A549 (cell line): ENCODE measurements around the gene ESYT2. TPM values are rescaled to one million over a fixed set of nuclear protein-coding genes. Genes with fewer than 3 reads are reported as not detected.

Experiments
- ATAC-seq, 2 experiments: fragments of 200-7000 bp in 1 of 2; fragments of >200 bp in 1 of 2; cut with Nextera tagmentation in 1 of 2; cut with Tn5 transposase in 1 of 2; 3 replicates each; pipeline versions ENCODE4 v1.8.0 to v1.9.1; 2018 to 2020; ENCODE audit warnings: mild to moderate bottlenecking in 1 of 2, moderate library complexity in 1 of 2
- CTCF ChIA-PET: fragments of 300-600 bp; sonication (Branson Sonifier 250); formaldehyde crosslinking; extraction: SDS; loops from one replicate; lab custom pipeline; 2021; ENCODE audit warnings: antibody characterized with exemption, inconsistent platforms; lab: Yijun Ruan, JAX
- POLR2A ChIA-PET: fragments of 350-600 bp; formaldehyde crosslinking; extraction: SDS; loops from one replicate; lab custom pipeline; 2021; ENCODE audit warnings: antibody characterized with exemption, inconsistent platforms; lab: Yijun Ruan, JAX
- DNase-seq, 2 experiments: peaks; one replicate each; pipeline versions ENCODE4 v3.0.0 to v3.0.0-alpha.2; 2011 to 2016; ENCODE audit warnings: low read depth in 1 of 2, low spot score in 1 of 2
- FAIRE-seq: peaks from 2 replicates; lab custom pipeline; 2011; peaks lifted over from hg19 to GRCh38; lab: Jason Lieb, UNC
- H3K27ac ChIP-seq, 2 experiments: fragments of >200 bp; sonication (Bioruptor Twin); formaldehyde crosslinking; 3 replicates each; pipeline ENCODE4 v1.5.1; 2016 to 2017
- H3K4me1 ChIP-seq: fragments of >200 bp; sonication (Bioruptor Twin); formaldehyde crosslinking; 3 replicates; pipeline ENCODE4 v1.6.1; 2016
- H3K4me2 ChIP-seq: fragments of >200 bp; sonication (Bioruptor Twin); formaldehyde crosslinking; 3 replicates; pipeline ENCODE4 v1.6.1; 2016
- H3K4me3 ChIP-seq: fragments of >200 bp; sonication (Bioruptor Twin); formaldehyde crosslinking; 3 replicates; pipeline ENCODE4 v1.5.1; 2016
- H3K9me3 ChIP-seq: fragments of >200 bp; sonication (Bioruptor Twin); formaldehyde crosslinking; 3 replicates; pipeline ENCODE4 v1.6.1; 2016
- BHLHE40 ChIP-seq: IDR thresholded peaks from 2 replicates; pipeline ENCODE4 v1.6.1; 2012; ENCODE audit warnings: low read depth, low read length, inconsistent platforms
- CBX2 ChIP-seq: fragments of 200-600 bp; sonication (generic); IDR thresholded peaks from 2 replicates; pipeline ENCODE4 v1.6.1; 2016; ENCODE audit warnings: low read depth, mild to moderate bottlenecking, borderline replicate concordance
- CBX8 ChIP-seq: fragments of 200-600 bp; sonication (generic); IDR thresholded peaks from 2 replicates; pipeline ENCODE4 v1.6.1; 2016
- CEBPB ChIP-seq, 2 experiments: fragments of >200 bp in 1 of 2; sonication (Bioruptor Twin) in 1 of 2; formaldehyde crosslinking in 1 of 2; IDR thresholded peaks; 2 replicates each; pipeline ENCODE4 v1.6.1; 2012 to 2016
- CHD2 ChIP-seq: fragments of 150-350 bp; IDR thresholded peaks from 2 replicates; pipeline ENCODE4 v1.6.1; 2014; ENCODE audit warnings: low read length; ENCODE audit not compliant: partially characterized antibody
- EHF ChIP-seq: fragments of 250-450 bp; sonication (Bioruptor Pico); IDR thresholded peaks from 2 replicates; pipeline ENCODE4 v1.5.0; 2020; ENCODE audit warnings: mild to moderate bottlenecking
- EP300 ChIP-seq, 2 experiments: fragments of >200 bp; sonication (Bioruptor Twin); formaldehyde crosslinking; IDR thresholded peaks; 2 replicates in 1 of 2; 3 replicates in 1 of 2; pipeline ENCODE4 v1.6.1; 2016 to 2017
- ESRRA ChIP-seq: fragments of 150-350 bp; IDR thresholded peaks from 2 replicates; pipeline ENCODE4 v1.6.1; 2014; ENCODE audit warnings: mild to moderate bottlenecking, low read length, borderline replicate concordance
- FOSB ChIP-seq: fragments of 250-450 bp; sonication (Bioruptor Pico); IDR thresholded peaks from 2 replicates; pipeline ENCODE4 v1.5.0; 2020; ENCODE audit warnings: mild to moderate bottlenecking, moderate library complexity
- FOXS1 ChIP-seq: fragments of 250-450 bp; sonication (Bioruptor Pico); IDR thresholded peaks from 2 replicates; pipeline ENCODE4 v1.5.0; 2020; ENCODE audit warnings: mild to moderate bottlenecking, moderate library complexity
- GATA3 ChIP-seq: IDR thresholded peaks from 2 replicates; pipeline ENCODE4 v1.6.1; 2012; ENCODE audit warnings: borderline replicate concordance
- HOXB5 ChIP-seq: fragments of 250-450 bp; sonication (Bioruptor Pico); IDR thresholded peaks from 2 replicates; pipeline ENCODE4 v1.5.0; 2020; ENCODE audit warnings: mild to moderate bottlenecking, moderate library complexity
- JUN ChIP-seq, 2 experiments: fragments of >200 bp; sonication (Bioruptor Twin); formaldehyde crosslinking; IDR thresholded peaks; 2 replicates in 1 of 2; 3 replicates in 1 of 2; pipeline ENCODE4 v1.6.1; 2016 to 2017
- KDM5A ChIP-seq: fragments of 200-600 bp; sonication (generic); IDR thresholded peaks from 2 replicates; pipeline ENCODE4 v1.6.1; 2016; ENCODE audit warnings: antibody characterized with exemption, mild to moderate bottlenecking
- MAZ ChIP-seq: fragments of 150-350 bp; IDR thresholded peaks from 2 replicates; pipeline ENCODE4 v1.6.1; 2014; ENCODE audit warnings: antibody characterized with exemption, low read depth, low read length, borderline replicate concordance
- MYC ChIP-seq: IDR thresholded peaks from 2 replicates; pipeline ENCODE4 v1.6.1; 2012; ENCODE audit warnings: mild to moderate bottlenecking, inconsistent platforms, low read length, improper control_type of control experiment, borderline replicate concordance
- NFE2L2 ChIP-seq: fragments of 150-350 bp; conservative IDR thresholded peaks from 2 replicates; pipeline ENCODE4 v1.6.1; 2014; ENCODE audit warnings: low read length
- PHF8 ChIP-seq: fragments of 200-600 bp; sonication (generic); IDR thresholded peaks from 2 replicates; pipeline ENCODE4 v1.6.1; 2016; ENCODE audit warnings: low read depth, mild to moderate bottlenecking, antibody characterized with exemption, moderate library complexity, borderline replicate concordance
- POLR2A ChIP-seq: IDR thresholded peaks from 2 replicates; pipeline ENCODE4 v1.6.1; 2012; ENCODE audit warnings: mild to moderate bottlenecking, low read length
- RAD21 ChIP-seq, 2 experiments: fragments of >200 bp in 1 of 2; sonication (Bioruptor Twin) in 1 of 2; formaldehyde crosslinking in 1 of 2; IDR thresholded peaks in 1 of 2; conservative IDR thresholded peaks in 1 of 2; 2 replicates in 1 of 2; 3 replicates in 1 of 2; pipeline ENCODE4 v1.6.1; 2012 to 2018; ENCODE audit warnings: inconsistent platforms in 1 of 2
- RARB ChIP-seq: fragments of 250-450 bp; sonication (Bioruptor Pico); IDR thresholded peaks from 2 replicates; pipeline ENCODE4 v1.8.0; 2021; ENCODE audit warnings: mild to moderate bottlenecking, moderate library complexity
- RCOR1 ChIP-seq: fragments of 150-350 bp; IDR thresholded peaks from 2 replicates; pipeline ENCODE4 v1.6.1; 2014; ENCODE audit warnings: antibody characterized with exemption, low read length, low read depth
- RFX5 ChIP-seq: fragments of 450-650 bp; IDR thresholded peaks from 2 replicates; pipeline ENCODE4 v1.7.1; 2014; ENCODE audit warnings: antibody characterized with exemption, mild to moderate bottlenecking, moderate library complexity
- RNF2 ChIP-seq: fragments of 200-600 bp; sonication (generic); IDR thresholded peaks from 2 replicates; pipeline ENCODE4 v1.6.1; 2016; ENCODE audit warnings: low read depth, mild to moderate bottlenecking, antibody characterized with exemption, moderate library complexity, borderline replicate concordance
- SMC3 ChIP-seq: fragments of >200 bp; sonication (Bioruptor Twin); formaldehyde crosslinking; IDR thresholded peaks from 3 replicates; pipeline ENCODE4 v1.6.1; 2018; ENCODE audit warnings: inconsistent platforms
- SREBF2 ChIP-seq: fragments of 450-650 bp; IDR thresholded peaks from 2 replicates; pipeline ENCODE4 v1.6.1; 2014; ENCODE audit warnings: mild to moderate bottlenecking, moderate library complexity
- TP53 ChIP-seq: fragments of 250-450 bp; sonication (Bioruptor Pico); IDR thresholded peaks from 2 replicates; pipeline ENCODE4 v1.5.0; 2021; ENCODE audit warnings: mild to moderate bottlenecking, moderate library complexity
- ZNF302 ChIP-seq: fragments of 250-450 bp; sonication (Bioruptor Pico); IDR thresholded peaks from 2 replicates; pipeline ENCODE4 v1.9.0; 2021; ENCODE audit warnings: inconsistent platforms, mild to moderate bottlenecking, moderate library complexity
- ZSCAN20 ChIP-seq: fragments of 250-450 bp; sonication (Bioruptor Pico); IDR thresholded peaks from 2 replicates; pipeline ENCODE4 v1.8.0; 2022; ENCODE audit warnings: mild to moderate bottlenecking, moderate library complexity
- WGBS: methylation state at CpG from one replicate; pipeline ENCODE4 v1.1.6; 2017; ENCODE audit errors: missing lambda C conversion rate; 5-methylcytosine and 5-hydroxymethylcytosine counted together
- polyA plus RNA-seq, 4 experiments: library from polyadenylated mRNA; depleted of rRNA in 3 of 4; stranded (reverse); fragments of >200 nt; fragmentation: RNase III in 1 of 4; extraction: RNeasy Plus Mini Kit Qiagen cat#74134 plus additional on column Dnase treatment in 1 of 4; gene quantifications; 2 replicates in 3 of 4; 3 replicates in 1 of 4; pipeline ENCODE4 v1.2.3, GENCODE V29; 2011 to 2017
- TF ChIP-seq, protein P1 (sequence below): IDR thresholded peaks from 2 replicates; pipeline ENCODE4 v1.6.1; 2012
- TF ChIP-seq, protein P2 (sequence below): fragments of 250-450 bp; sonication (Bioruptor Pico); IDR thresholded peaks from 2 replicates; pipeline ENCODE4 v1.5.0; 2021; ENCODE audit warnings: mild to moderate bottlenecking, moderate library complexity, borderline replicate concordance
- TF ChIP-seq, protein P3 (sequence below): fragments of 200-600 bp; sonication (generic); IDR thresholded peaks from 2 replicates; pipeline ENCODE4 v1.6.1; 2016; ENCODE audit warnings: antibody characterized with exemption, mild to moderate bottlenecking, moderate library complexity
- TF ChIP-seq, protein P4 (sequence below): fragments of >200 bp; sonication (Bioruptor Twin); formaldehyde crosslinking; IDR thresholded peaks from 3 replicates; pipeline ENCODE4 v1.5.1; 2016

The ESYT2 gene
- polyA plus RNA-seq, 2 of the 4 experiments (the other 2 are of a cell fraction): 45.8 to 77.0 TPM

DNA sequence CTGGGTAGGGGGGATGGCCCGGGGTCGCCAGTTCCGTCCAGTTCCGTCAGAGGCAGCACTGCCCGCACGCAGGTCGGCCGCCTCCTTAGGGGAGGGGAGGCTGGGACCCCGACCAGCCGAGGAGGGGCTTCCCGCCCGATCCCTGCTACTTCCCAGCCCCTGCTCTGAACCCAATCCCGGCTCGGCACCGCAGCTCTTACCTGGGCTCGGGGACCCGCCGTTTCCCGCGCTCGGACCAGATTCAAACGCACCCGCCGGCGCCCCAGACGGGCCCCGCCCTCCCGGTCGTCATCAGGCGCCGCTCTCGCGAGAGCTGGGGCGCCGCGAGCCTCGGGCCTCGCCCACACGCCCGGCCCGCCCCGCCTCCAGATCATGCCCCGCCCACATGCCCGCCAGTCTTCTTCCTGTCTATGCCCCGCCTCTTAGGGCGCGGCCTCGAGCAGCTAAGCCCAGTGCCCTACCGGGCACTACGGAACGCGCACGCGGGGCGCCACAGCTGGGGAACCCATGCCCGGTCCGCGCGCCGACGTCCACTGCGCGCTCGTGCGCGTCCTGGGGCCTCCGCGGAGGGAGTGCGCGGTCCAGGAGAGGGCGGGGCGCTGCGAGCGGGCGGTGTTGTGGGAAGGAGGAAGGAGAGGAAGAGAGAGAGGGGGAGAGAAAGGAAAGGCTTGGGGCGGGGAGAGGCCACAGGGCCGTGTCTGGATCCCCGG, 124.6 kb downstream of the ESYT2 start, which contains the start of gene NCAPG2:
NCAPG2 (minus strand) TSS at position 281 of the 710 bp plus-strand sequence. CDS start 2,905 bp downstream, outside the sequence.
- peak within 1 kb of the TSS; percentile 88 to 97 for H3K27ac ChIP-seq
- POLR2A ChIA-PET: interaction anchor here (0.6 to 1.3 kb wide), 8 partner anchors 15 to 159 kb away, joined by 3 to 9 read pairs (median 4); partner anchors contain the start of gene ESYT2
- no peaks in the 10 kb centered on the region for H3K9me3 ChIP-seq
- WGBS: 0% methylated on average over 29 of the region's 78 CpGs
- peaks cover 18% of the 10 kb centered on the region for H3K4me1 ChIP-seq
- FAIRE-seq (no peak), DNase-seq (peak; percentile 95 to 98), ATAC-seq (peak; percentile 94 to 99)
- peak within 1 kb of the TSS; percentile 93 for H3K4me2 ChIP-seq
- CTCF ChIA-PET: interaction anchor here (0.7 to 1.8 kb wide), 7 partner anchors 9 to 272 kb away, joined by 3 to 7 read pairs (median 4); partner anchors contain the start of gene ESYT2
- peak within 1 kb of the TSS; percentile 72 for H3K4me3 ChIP-seq
- TF ChIP-seq, protein P1, sequence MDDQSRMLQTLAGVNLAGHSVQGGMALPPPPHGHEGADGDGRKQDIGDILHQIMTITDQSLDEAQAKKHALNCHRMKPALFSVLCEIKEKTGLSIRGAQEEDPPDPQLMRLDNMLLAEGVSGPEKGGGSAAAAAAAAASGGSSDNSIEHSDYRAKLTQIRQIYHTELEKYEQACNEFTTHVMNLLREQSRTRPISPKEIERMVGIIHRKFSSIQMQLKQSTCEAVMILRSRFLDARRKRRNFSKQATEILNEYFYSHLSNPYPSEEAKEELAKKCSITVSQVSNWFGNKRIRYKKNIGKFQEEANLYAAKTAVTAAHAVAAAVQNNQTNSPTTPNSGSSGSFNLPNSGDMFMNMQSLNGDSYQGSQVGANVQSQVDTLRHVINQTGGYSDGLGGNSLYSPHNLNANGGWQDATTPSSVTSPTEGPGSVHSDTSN: 0 out of 2 replicates have a peak, but pooled peaks have one; percentile 34
- no peak for TF ChIP-seq CBX2
- TF ChIP-seq MAZ: peak; percentile 55; the same call in 1 of the 2 replicates
- TF ChIP-seq, protein P2, sequence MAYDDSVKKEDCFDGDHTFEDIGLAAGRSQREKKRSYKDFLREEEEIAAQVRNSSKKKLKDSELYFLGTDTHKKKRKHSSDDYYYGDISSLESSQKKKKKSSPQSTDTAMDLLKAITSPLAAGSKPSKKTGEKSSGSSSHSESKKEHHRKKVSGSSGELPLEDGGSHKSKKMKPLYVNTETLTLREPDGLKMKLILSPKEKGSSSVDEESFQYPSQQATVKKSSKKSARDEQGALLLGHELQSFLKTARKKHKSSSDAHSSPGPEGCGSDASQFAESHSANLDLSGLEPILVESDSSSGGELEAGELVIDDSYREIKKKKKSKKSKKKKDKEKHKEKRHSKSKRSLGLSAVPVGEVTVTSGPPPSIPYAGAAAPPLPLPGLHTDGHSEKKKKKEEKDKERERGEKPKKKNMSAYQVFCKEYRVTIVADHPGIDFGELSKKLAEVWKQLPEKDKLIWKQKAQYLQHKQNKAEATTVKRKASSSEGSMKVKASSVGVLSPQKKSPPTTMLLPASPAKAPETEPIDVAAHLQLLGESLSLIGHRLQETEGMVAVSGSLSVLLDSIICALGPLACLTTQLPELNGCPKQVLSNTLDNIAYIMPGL (CRISPR knock-in tag): no peak
- no peak for TF ChIP-seq RNF2
- TF ChIP-seq PHF8: peak; percentile 86; the same call in 1 of the 2 replicates
- no peak for TF ChIP-seq RFX5
- TF ChIP-seq ZSCAN20 (CRISPR knock-in tag): no peak
- TF ChIP-seq, protein P3, sequence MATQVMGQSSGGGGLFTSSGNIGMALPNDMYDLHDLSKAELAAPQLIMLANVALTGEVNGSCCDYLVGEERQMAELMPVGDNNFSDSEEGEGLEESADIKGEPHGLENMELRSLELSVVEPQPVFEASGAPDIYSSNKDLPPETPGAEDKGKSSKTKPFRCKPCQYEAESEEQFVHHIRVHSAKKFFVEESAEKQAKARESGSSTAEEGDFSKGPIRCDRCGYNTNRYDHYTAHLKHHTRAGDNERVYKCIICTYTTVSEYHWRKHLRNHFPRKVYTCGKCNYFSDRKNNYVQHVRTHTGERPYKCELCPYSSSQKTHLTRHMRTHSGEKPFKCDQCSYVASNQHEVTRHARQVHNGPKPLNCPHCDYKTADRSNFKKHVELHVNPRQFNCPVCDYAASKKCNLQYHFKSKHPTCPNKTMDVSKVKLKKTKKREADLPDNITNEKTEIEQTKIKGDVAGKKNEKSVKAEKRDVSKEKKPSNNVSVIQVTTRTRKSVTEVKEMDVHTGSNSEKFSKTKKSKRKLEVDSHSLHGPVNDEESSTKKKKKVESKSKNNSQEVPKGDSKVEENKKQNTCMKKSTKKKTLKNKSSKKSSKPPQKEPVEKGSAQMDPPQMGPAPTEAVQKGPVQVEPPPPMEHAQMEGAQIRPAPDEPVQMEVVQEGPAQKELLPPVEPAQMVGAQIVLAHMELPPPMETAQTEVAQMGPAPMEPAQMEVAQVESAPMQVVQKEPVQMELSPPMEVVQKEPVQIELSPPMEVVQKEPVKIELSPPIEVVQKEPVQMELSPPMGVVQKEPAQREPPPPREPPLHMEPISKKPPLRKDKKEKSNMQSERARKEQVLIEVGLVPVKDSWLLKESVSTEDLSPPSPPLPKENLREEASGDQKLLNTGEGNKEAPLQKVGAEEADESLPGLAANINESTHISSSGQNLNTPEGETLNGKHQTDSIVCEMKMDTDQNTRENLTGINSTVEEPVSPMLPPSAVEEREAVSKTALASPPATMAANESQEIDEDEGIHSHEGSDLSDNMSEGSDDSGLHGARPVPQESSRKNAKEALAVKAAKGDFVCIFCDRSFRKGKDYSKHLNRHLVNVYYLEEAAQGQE: peak; percentile 97
- TF ChIP-seq, protein P4, sequence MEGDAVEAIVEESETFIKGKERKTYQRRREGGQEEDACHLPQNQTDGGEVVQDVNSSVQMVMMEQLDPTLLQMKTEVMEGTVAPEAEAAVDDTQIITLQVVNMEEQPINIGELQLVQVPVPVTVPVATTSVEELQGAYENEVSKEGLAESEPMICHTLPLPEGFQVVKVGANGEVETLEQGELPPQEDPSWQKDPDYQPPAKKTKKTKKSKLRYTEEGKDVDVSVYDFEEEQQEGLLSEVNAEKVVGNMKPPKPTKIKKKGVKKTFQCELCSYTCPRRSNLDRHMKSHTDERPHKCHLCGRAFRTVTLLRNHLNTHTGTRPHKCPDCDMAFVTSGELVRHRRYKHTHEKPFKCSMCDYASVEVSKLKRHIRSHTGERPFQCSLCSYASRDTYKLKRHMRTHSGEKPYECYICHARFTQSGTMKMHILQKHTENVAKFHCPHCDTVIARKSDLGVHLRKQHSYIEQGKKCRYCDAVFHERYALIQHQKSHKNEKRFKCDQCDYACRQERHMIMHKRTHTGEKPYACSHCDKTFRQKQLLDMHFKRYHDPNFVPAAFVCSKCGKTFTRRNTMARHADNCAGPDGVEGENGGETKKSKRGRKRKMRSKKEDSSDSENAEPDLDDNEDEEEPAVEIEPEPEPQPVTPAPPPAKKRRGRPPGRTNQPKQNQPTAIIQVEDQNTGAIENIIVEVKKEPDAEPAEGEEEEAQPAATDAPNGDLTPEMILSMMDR: no peak
- TF ChIP-seq NFE2L2: no peak
- TF ChIP-seq RCOR1: no peak
- TF ChIP-seq JUN (IDR thresholded peaks at IDR 0.05): peak; percentile 66 to 69; a peak in 3 of 5 replicates
- no peak for TF ChIP-seq RARB (CRISPR knock-in tag)
- no peak for TF ChIP-seq CEBPB (IDR thresholded peaks at IDR 0.05)
- no peak for TF ChIP-seq SREBF2
- TF ChIP-seq HOXB5: no peak
- TF ChIP-seq EHF (CRISPR knock-in tag): no peak
- TF ChIP-seq EP300 (IDR thresholded peaks at IDR 0.05): no peak
- peak; percentile 95 for TF ChIP-seq CHD2
- TF ChIP-seq MYC: peak; percentile 82
- no peak for TF ChIP-seq ESRRA
- TF ChIP-seq GATA3: no peak; the same call in 1 of the 2 replicates
- TF ChIP-seq SMC3: peak; percentile 38; the same call in 1 of the 3 replicates
- TF ChIP-seq BHLHE40: no peak
- TF ChIP-seq KDM5A: peak; percentile 73
- no peak for TF ChIP-seq TP53 (CRISPR knock-in tag)
- TF ChIP-seq ZNF302 (CRISPR knock-in tag): no peak
- peak in 1 of 2 experiments; percentile 38; a peak in 1 of 5 replicates for TF ChIP-seq RAD21 (conservative IDR thresholded peaks at IDR 0.05 in 1 of 2, IDR thresholded peaks at IDR 0.05 in 1 of 2)
- TF ChIP-seq CBX8: no peak
- no peak for TF ChIP-seq FOSB (CRISPR knock-in tag)
- no peak for TF ChIP-seq FOXS1 (CRISPR knock-in tag)
- TF ChIP-seq POLR2A: peak; percentile 68
